ENCODE results near the gene CCDC192. TPM values are rescaled to one million over a fixed set of nuclear protein-coding genes. Genes with fewer than 3 reads are reported as not detected.

Gene CCDC192
- total RNA-seq, 2 donors from 2014 or later: not detected

DNA sequence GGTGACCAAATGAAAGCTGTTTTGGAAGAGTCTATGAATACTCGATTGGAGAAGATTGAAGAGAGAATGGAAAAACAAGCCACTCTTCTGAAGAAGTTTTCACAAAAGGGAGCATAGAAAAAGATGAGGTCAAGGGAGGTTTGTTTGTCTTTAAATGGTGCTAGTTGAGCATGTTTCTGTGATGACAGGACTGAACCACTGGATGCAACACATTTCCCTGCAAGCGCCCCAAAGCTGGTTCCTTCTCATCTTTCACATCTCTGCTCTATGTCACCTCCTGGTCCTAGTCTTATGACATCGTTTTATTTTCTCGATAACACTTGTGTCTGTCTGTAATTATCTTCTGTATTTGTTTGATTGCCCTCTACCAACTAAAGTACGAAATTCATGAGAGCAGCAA is 3.8 kb upstream of the CCDC192 start:
- H3K9me3 ChIP-seq: no peaks in the 10 kb centered on the region
- intact Hi-C loops (cut with DNase I): no loop called here
- H3K36me3 ChIP-seq (replicated peaks in 1 of 2; ENCODE audit: insufficient read depth in 1 of 2, low read depth in 2 of 2): no peaks in the 10 kb centered on the region
- no peak overlapping the region for H3K4me3 ChIP-seq
- DNase-seq (no peak), ATAC-seq (no peak)
- TF ChIP-seq POLR2A (IDR thresholded peaks at IDR 0.05) (no peak), CTCF (IDR thresholded peaks at IDR 0.05) (no peak)
- peaks cover 6% of the 10 kb centered on the region for H3K4me1 ChIP-seq
- H3K27ac ChIP-seq: no peak overlapping the region
- no peaks in the 10 kb centered on the region for H3K27me3 ChIP-seq
- 79 to 87% methylated on average over 5 of the region's 5 CpGs for WGBS, 2 donors

DNA sequence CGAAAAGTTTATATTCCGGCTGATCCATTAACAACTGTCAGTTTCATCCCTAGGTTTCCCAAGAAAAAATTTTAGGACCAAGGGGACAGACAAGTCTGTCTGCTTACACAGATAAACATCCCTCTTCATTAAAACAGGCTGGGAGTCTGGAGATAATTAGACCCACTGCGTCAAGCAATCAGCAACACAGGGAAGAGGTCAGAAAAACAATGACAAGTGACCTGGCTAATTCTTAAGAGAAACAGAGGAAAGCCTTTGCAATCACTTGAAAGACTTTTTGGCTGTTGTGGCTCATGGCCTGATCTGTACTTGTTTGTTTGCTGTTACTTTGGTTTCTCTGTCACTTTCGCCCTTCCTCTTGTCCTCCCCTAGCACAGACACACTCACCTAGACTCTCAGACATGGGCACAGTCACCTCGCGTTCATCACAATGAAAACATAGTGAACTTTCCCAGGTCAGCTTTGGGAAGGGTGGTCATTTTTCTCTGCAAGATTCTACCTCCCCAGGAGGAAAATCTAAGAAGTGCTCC is 2.9 kb upstream of the CCDC192 start:
- Histone ChIP-seq H3K9me3 (no peaks in the 10 kb centered on the region), H3K27me3 (no peaks in the 10 kb centered on the region), H3K36me3 (replicated peaks in 1 of 2; ENCODE audit: insufficient read depth in 1 of 2, low read depth in 2 of 2) (no peaks in the 10 kb centered on the region), H3K4me1 (peaks cover 6% of the 10 kb centered on the region), H3K27ac (no peak overlapping the region), H3K4me3 (no peak overlapping the region)
- TF ChIP-seq POLR2A (IDR thresholded peaks at IDR 0.05): no peak
- intact Hi-C loops (cut with DNase I): no loop called here
- ATAC-seq (no peak), DNase-seq (no peak)
- 78 to 86% methylated on average over 6 of the region's 6 CpGs for WGBS, 2 donors

GRCh38 chr5:127702434-127702833 is 757 bp upstream of the CCDC192 start:
- Histone ChIP-seq H3K4me1 (peaks cover 6% of the 10 kb centered on the region), H3K27me3 (no peaks in the 10 kb centered on the region), H3K4me3 (no peak overlapping the region), H3K9me3 (no peaks in the 10 kb centered on the region), H3K36me3 (replicated peaks in 1 of 2; ENCODE audit: insufficient read depth in 1 of 2, low read depth in 2 of 2) (no peaks in the 10 kb centered on the region), H3K27ac (no peak overlapping the region)
- 89 to 94% methylated on average over 2 of the region's 2 CpGs for WGBS, 2 donors
- intact Hi-C loops (cut with DNase I): no loop called here
- no peak for DNase-seq
- no peak for ATAC-seq
- TF ChIP-seq POLR2A (IDR thresholded peaks at IDR 0.05) (no peak), CTCF (IDR thresholded peaks at IDR 0.05) (no peak)

GRCh38 chr5:127705120-127705892 is 2.1 kb downstream of the CCDC192 start:
- 61 to 62% methylated on average over 4 of the region's 4 CpGs for WGBS, 2 donors
- Histone ChIP-seq H3K27ac (no peak overlapping the region), H3K36me3 (replicated peaks in 1 of 2; ENCODE audit: insufficient read depth in 1 of 2, low read depth in 2 of 2) (no peaks in the 10 kb centered on the region), H3K4me1 (no peaks in the 10 kb centered on the region), H3K27me3 (no peaks in the 10 kb centered on the region), H3K4me3 (no peak overlapping the region), H3K9me3 (no peaks in the 10 kb centered on the region)
- DNase-seq (peak in 1 of 4 donors; percentile 43), ATAC-seq (peak; percentile 33)
- TF ChIP-seq CTCF (IDR thresholded peaks at IDR 0.05): no peak
- no peak for TF ChIP-seq POLR2A (IDR thresholded peaks at IDR 0.05)
- intact Hi-C loops (cut with DNase I): no loop called here

GRCh38 chr5:127706691-127707090 is 3.5 kb downstream of the CCDC192 start:
- H3K4me3 ChIP-seq: no peak overlapping the region
- intact Hi-C loops (cut with DNase I): no loop called here
- ATAC-seq (no peak), DNase-seq (no peak)
- H3K36me3 ChIP-seq (replicated peaks in 1 of 2; ENCODE audit: insufficient read depth in 1 of 2, low read depth in 2 of 2): no peaks in the 10 kb centered on the region
- WGBS, 2 donors: 53 to 61% methylated on average over 1 of the region's 1 CpG
- no peak overlapping the region for H3K27ac ChIP-seq
- no peaks in the 10 kb centered on the region for H3K4me1 ChIP-seq
- no peak for TF ChIP-seq CTCF (IDR thresholded peaks at IDR 0.05)
- TF ChIP-seq POLR2A (IDR thresholded peaks at IDR 0.05): no peak
- no peaks in the 10 kb centered on the region for H3K27me3 ChIP-seq
- no peaks in the 10 kb centered on the region for H3K9me3 ChIP-seq
